ENCODE results near the gene ANG. TPM values are rescaled to one million over a fixed set of nuclear protein-coding genes. Genes with fewer than 3 reads are reported as not detected.

ANG gene
- total RNA-seq, 1 experiment from 2014 or later = 24.7 TPM

GRCh38 chr14:20680363-20680762, 8.2 kb upstream of the ANG start:
- Histone ChIP-seq H3K9me3 (no peaks in the 10 kb centered on the region), H3K4me3 (ENCODE audit: low read depth, low read length) (peak overlapping the region; percentile 61), H3K36me3 (ENCODE audit: control insufficient read depth, insufficient read depth, low read length) (no peaks in the 10 kb centered on the region), H3K4me1 (no peaks in the 10 kb centered on the region), H3K27me3 (replicated peaks; ENCODE audit: control insufficient read depth, insufficient read depth, low read length) (no peaks in the 10 kb centered on the region)
- no peaks in the 10 kb centered on the region for H3K27me3 Mint-ChIP-seq (ENCODE audit: insufficient read depth, unreplicated experiment)
- H3K9me3 Mint-ChIP-seq (ENCODE audit: unreplicated experiment) = no peaks in the 10 kb centered on the region
- intact Hi-C loops (cut with micrococcal nuclease; ENCODE audit: unreplicated experiment) = loop anchor here (5.0 kb wide), 2 partner anchors 133 to 263 kb away; no protein-coding TSS in a partner anchor
- TF ChIP-seq, protein P1, sequence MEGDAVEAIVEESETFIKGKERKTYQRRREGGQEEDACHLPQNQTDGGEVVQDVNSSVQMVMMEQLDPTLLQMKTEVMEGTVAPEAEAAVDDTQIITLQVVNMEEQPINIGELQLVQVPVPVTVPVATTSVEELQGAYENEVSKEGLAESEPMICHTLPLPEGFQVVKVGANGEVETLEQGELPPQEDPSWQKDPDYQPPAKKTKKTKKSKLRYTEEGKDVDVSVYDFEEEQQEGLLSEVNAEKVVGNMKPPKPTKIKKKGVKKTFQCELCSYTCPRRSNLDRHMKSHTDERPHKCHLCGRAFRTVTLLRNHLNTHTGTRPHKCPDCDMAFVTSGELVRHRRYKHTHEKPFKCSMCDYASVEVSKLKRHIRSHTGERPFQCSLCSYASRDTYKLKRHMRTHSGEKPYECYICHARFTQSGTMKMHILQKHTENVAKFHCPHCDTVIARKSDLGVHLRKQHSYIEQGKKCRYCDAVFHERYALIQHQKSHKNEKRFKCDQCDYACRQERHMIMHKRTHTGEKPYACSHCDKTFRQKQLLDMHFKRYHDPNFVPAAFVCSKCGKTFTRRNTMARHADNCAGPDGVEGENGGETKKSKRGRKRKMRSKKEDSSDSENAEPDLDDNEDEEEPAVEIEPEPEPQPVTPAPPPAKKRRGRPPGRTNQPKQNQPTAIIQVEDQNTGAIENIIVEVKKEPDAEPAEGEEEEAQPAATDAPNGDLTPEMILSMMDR (IDR thresholded peaks at IDR 0.05; ENCODE audit: insufficient read depth in 1 of 2, low read depth in 1 of 2, low read length in 1 of 2, severe bottlenecking in 1 of 2, unreplicated experiment in 1 of 2) = no peak
- no peak overlapping the region for H3K27ac Mint-ChIP-seq (ENCODE audit: unreplicated experiment)
- H3K36me3 Mint-ChIP-seq (ENCODE audit: insufficient read depth, unreplicated experiment) = no peaks in the 10 kb centered on the region
- no peak for DNase-seq
- no TSS peak for BruUV-seq (replicated peaks)
- ChIA-PET CTCF (interaction anchor here (0.6 to 2.3 kb wide), 7 partner anchors 11 to 338 kb away, joined by 3 to 20 read pairs (median 4); no protein-coding TSS in a partner anchor), POLR2A (interaction anchor here (1.5 to 1.8 kb wide), 2 partner anchors 67 to 219 kb away, joined by 3 to 4 read pairs; no protein-coding TSS in a partner anchor)
- H3K4me1 Mint-ChIP-seq (ENCODE audit: low read depth, unreplicated experiment) = peaks cover 6% of the 10 kb centered on the region
- no peak overlapping the region for H3K4me3 Mint-ChIP-seq (ENCODE audit: unreplicated experiment)

- CTCF ChIA-PET = interaction anchor here (0.6 to 2.3 kb wide), 9 partner anchors 10 to 290 kb away, joined by 3 to 20 read pairs (median 6); no protein-coding TSS in a partner anchor
- Mint-ChIP-seq H3K9me3 (ENCODE audit: unreplicated experiment) (no peaks in the 10 kb centered on the region), H3K27ac (ENCODE audit: unreplicated experiment) (no peak overlapping the region)
These were observed 7.7 kb upstream of the ANG start for GRCh38 chr14:20680843-20681347.

DNA sequence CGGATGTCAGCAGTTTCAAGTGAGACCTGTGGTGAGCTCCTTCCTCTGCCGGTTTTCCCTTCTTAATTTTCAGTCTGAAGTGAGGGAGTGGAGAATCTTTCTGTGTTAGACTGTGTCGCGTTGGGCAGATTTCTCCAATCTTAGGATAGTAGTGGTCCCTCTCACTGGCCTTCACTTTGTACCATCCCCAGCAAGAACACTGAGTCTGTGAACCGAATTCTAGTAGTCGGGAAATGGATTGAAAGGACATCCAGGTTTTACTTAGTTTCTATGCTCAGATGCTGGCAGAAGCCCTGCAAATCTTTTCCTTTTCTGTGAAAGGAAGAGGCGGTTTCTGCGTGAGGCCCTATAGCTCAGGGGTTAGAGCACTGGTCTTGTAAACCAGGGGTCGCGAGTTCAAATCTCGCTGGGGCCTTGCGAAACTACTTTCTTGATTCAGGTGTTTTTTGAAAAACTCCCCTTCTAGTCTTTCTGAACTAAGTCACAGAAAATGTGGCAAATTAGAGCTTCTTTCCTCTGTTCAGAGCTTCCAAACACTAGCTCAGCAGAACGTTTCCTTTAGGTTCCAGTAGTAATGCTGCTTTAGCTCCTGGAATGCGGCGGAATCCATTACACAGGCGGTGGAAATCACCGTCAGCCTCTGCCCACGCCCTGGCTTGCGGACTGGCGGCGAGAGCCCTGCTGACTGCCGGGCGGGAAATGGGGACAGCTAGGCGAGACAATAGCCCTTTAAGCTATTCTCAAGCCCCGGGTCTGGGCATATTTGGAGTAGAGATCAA, 7.0 kb upstream of the ANG start:
- ChIA-PET CTCF (interaction anchor here (0.6 to 2.3 kb wide), 13 partner anchors 9 to 289 kb away, joined by 3 to 20 read pairs (median 5); partner anchors contain the start of gene APEX1), POLR2A (interaction anchor here (0.6 to 1.8 kb wide), 7 partner anchors 9 to 290 kb away, joined by 3 to 6 read pairs (median 4); partner anchors contain the start of genes APEX1 and PIP4P1)
- peaks cover 14% of the 10 kb centered on the region for H3K4me1 Mint-ChIP-seq (ENCODE audit: low read depth, unreplicated experiment)
- no peaks in the 10 kb centered on the region for H3K27me3 ChIP-seq (replicated peaks; ENCODE audit: control insufficient read depth, insufficient read depth, low read length)
- TF ChIP-seq, protein P1 (IDR thresholded peaks at IDR 0.05; ENCODE audit: insufficient read depth in 1 of 2, low read depth in 1 of 2, low read length in 1 of 2, severe bottlenecking in 1 of 2, unreplicated experiment in 1 of 2) = no peak
- no peaks in the 10 kb centered on the region for H3K9me3 Mint-ChIP-seq (ENCODE audit: unreplicated experiment)
- peaks cover 8% of the 10 kb centered on the region for H3K4me1 ChIP-seq
- H3K27me3 Mint-ChIP-seq (ENCODE audit: insufficient read depth, unreplicated experiment) = no peaks in the 10 kb centered on the region
- no peaks in the 10 kb centered on the region for H3K36me3 ChIP-seq (ENCODE audit: control insufficient read depth, insufficient read depth, low read length)
- peak; percentile 85 to 89 for DNase-seq
- H3K4me3 Mint-ChIP-seq (ENCODE audit: unreplicated experiment) = no peak overlapping the region
- no peak overlapping the region for H3K27ac Mint-ChIP-seq (ENCODE audit: unreplicated experiment)
- intact Hi-C loops (cut with micrococcal nuclease; ENCODE audit: unreplicated experiment) = loop anchor here (1.0 to 5.0 kb wide), 6 partner anchors 24 to 264 kb away; partner anchors contain the start of gene PIP4P1
- no peaks in the 10 kb centered on the region for H3K36me3 Mint-ChIP-seq (ENCODE audit: insufficient read depth, unreplicated experiment)
- no peaks in the 10 kb centered on the region for H3K9me3 ChIP-seq
- H3K4me3 ChIP-seq (ENCODE audit: low read depth, low read length) = peak overlapping the region; percentile 61
- no TSS peak for BruUV-seq (replicated peaks)

More at GRCh38 chr14:20680843-20681347, 7.7 kb upstream of the ANG start:
- H3K4me1 ChIP-seq = peaks cover 1% of the 10 kb centered on the region
- Mint-ChIP-seq H3K36me3 (ENCODE audit: insufficient read depth, unreplicated experiment) (no peaks in the 10 kb centered on the region), H3K4me3 (ENCODE audit: unreplicated experiment) (no peak overlapping the region), H3K27me3 (ENCODE audit: insufficient read depth, unreplicated experiment) (no peaks in the 10 kb centered on the region), H3K4me1 (ENCODE audit: low read depth, unreplicated experiment) (peaks cover 8% of the 10 kb centered on the region)
- no peaks in the 10 kb centered on the region for H3K27me3 ChIP-seq (replicated peaks; ENCODE audit: control insufficient read depth, insufficient read depth, low read length)
- intact Hi-C loops (cut with micrococcal nuclease; ENCODE audit: unreplicated experiment) = loop anchor here (5.0 kb wide), 2 partner anchors 134 to 264 kb away; no protein-coding TSS in a partner anchor
- TF ChIP-seq, protein P1 (IDR thresholded peaks at IDR 0.05; ENCODE audit: insufficient read depth in 1 of 2, low read depth in 1 of 2, low read length in 1 of 2, severe bottlenecking in 1 of 2, unreplicated experiment in 1 of 2) = no peak
- no peak for DNase-seq
- no peaks in the 10 kb centered on the region for H3K36me3 ChIP-seq (ENCODE audit: control insufficient read depth, insufficient read depth, low read length)
- H3K4me3 ChIP-seq (ENCODE audit: low read depth, low read length) = peak overlapping the region; percentile 61
- no TSS peak for BruUV-seq (replicated peaks)
- H3K9me3 ChIP-seq = no peaks in the 10 kb centered on the region
- POLR2A ChIA-PET = interaction anchor here (0.6 to 1.8 kb wide), 3 partner anchors 68 to 226 kb away, joined by 4 to 5 read pairs (median 4); partner anchors contain the start of gene APEX1
